ENCODE measurements around the gene ATG14.

The ATG14 gene

GRCh38 chr14:55341781-55342180 is 69.8 kb downstream of the ATG14 start:
- no peak for FAIRE-seq
- no peak for DNase-seq (ENCODE audit: insufficient read length)
- TF ChIP-seq POLR2A (IDR thresholded peaks at IDR 0.05; ENCODE audit: low read depth, low read length) (no peak), POLR2AphosphoS5 (IDR thresholded peaks at IDR 0.05; ENCODE audit: low read depth, low read length) (no peak), TAF1 (IDR thresholded peaks at IDR 0.05; ENCODE audit: borderline replicate concordance, low read depth, low read length) (no peak)

GRCh38 chr14:55340482-55340881 is 71.1 kb downstream of the ATG14 start:
- no peak for TF ChIP-seq POLR2AphosphoS5 (IDR thresholded peaks at IDR 0.05; ENCODE audit: low read depth, low read length)
- TF ChIP-seq TAF1 (IDR thresholded peaks at IDR 0.05; ENCODE audit: borderline replicate concordance, low read depth, low read length) = no peak
- TF ChIP-seq POLR2A (IDR thresholded peaks at IDR 0.05; ENCODE audit: low read depth, low read length) = no peak
- FAIRE-seq = no peak
- no peak for DNase-seq (ENCODE audit: insufficient read length)

- TF ChIP-seq POLR2A (IDR thresholded peaks at IDR 0.05; ENCODE audit: low read depth, low read length) (no peak), TAF1 (IDR thresholded peaks at IDR 0.05; ENCODE audit: borderline replicate concordance, low read depth, low read length) (no peak), POLR2AphosphoS5 (IDR thresholded peaks at IDR 0.05; ENCODE audit: low read depth, low read length) (no peak)
- FAIRE-seq = peak; percentile 76
- no peak for DNase-seq (ENCODE audit: insufficient read length)
Observed at GRCh38 chr14:55339770-55340169, 71.9 kb downstream of the ATG14 start.

- DNase-seq (ENCODE audit: insufficient read length) (no peak), FAIRE-seq (no peak)
- TF ChIP-seq TAF1 (IDR thresholded peaks at IDR 0.05; ENCODE audit: borderline replicate concordance, low read depth, low read length) (no peak), POLR2A (IDR thresholded peaks at IDR 0.05; ENCODE audit: low read depth, low read length) (no peak), POLR2AphosphoS5 (IDR thresholded peaks at IDR 0.05; ENCODE audit: low read depth, low read length) (no peak)
Observed at GRCh38 chr14:55336691-55337090, 74.9 kb downstream of the ATG14 start.

GRCh38 chr14:55336162-55336561 is 75.5 kb downstream of the ATG14 start:
- FAIRE-seq (no peak), DNase-seq (ENCODE audit: insufficient read length) (no peak)
- TF ChIP-seq TAF1 (IDR thresholded peaks at IDR 0.05; ENCODE audit: borderline replicate concordance, low read depth, low read length) = no peak
- TF ChIP-seq POLR2A (IDR thresholded peaks at IDR 0.05; ENCODE audit: low read depth, low read length) = no peak
- no peak for TF ChIP-seq POLR2AphosphoS5 (IDR thresholded peaks at IDR 0.05; ENCODE audit: low read depth, low read length)

- TF ChIP-seq POLR2AphosphoS5 (IDR thresholded peaks at IDR 0.05; ENCODE audit: low read depth, low read length) = no peak
- no peak for TF ChIP-seq TAF1 (IDR thresholded peaks at IDR 0.05; ENCODE audit: borderline replicate concordance, low read depth, low read length)
- TF ChIP-seq POLR2A (IDR thresholded peaks at IDR 0.05; ENCODE audit: low read depth, low read length) = no peak
- FAIRE-seq (no peak), DNase-seq (ENCODE audit: insufficient read length) (no peak)
Observed at GRCh38 chr14:55333711-55334485, 77.7 kb downstream of the ATG14 start.

- TF ChIP-seq TAF1 (IDR thresholded peaks at IDR 0.05; ENCODE audit: borderline replicate concordance, low read depth, low read length) = no peak
- no peak for TF ChIP-seq POLR2A (IDR thresholded peaks at IDR 0.05; ENCODE audit: low read depth, low read length)
- no peak for TF ChIP-seq POLR2AphosphoS5 (IDR thresholded peaks at IDR 0.05; ENCODE audit: low read depth, low read length)
- FAIRE-seq = peak; percentile 86
- DNase-seq (ENCODE audit: insufficient read length) = no peak
Observed at GRCh38 chr14:55332654-55333570, 78.7 kb downstream of the ATG14 start.

GRCh38 chr14:55329999-55330710 is 81.5 kb downstream of the ATG14 start:
- FAIRE-seq (no peak), DNase-seq (ENCODE audit: insufficient read length) (no peak)
- TF ChIP-seq TAF1 (IDR thresholded peaks at IDR 0.05; ENCODE audit: borderline replicate concordance, low read depth, low read length) (no peak), POLR2AphosphoS5 (IDR thresholded peaks at IDR 0.05; ENCODE audit: low read depth, low read length) (no peak), POLR2A (IDR thresholded peaks at IDR 0.05; ENCODE audit: low read depth, low read length) (no peak)

- DNase-seq (ENCODE audit: insufficient read length) (no peak), FAIRE-seq (no peak)
Observed at GRCh38 chr14:55328317-55328716, 83.3 kb downstream of the ATG14 start.

GRCh38 chr14:55327179-55327578 is 84.5 kb downstream of the ATG14 start:
- TF ChIP-seq POLR2AphosphoS5 (IDR thresholded peaks at IDR 0.05; ENCODE audit: low read depth, low read length) = no peak
- DNase-seq (ENCODE audit: insufficient read length) (no peak), FAIRE-seq (peak; percentile 93)

More at GRCh38 chr14:55328317-55328716, 83.3 kb downstream of the ATG14 start:
- no peak for TF ChIP-seq POLR2A (IDR thresholded peaks at IDR 0.05; ENCODE audit: low read depth, low read length)
- TF ChIP-seq POLR2AphosphoS5 (IDR thresholded peaks at IDR 0.05; ENCODE audit: low read depth, low read length) = no peak
- no peak for TF ChIP-seq TAF1 (IDR thresholded peaks at IDR 0.05; ENCODE audit: borderline replicate concordance, low read depth, low read length)

- TF ChIP-seq POLR2AphosphoS5 (IDR thresholded peaks at IDR 0.05; ENCODE audit: low read depth, low read length) (no peak), TAF1 (IDR thresholded peaks at IDR 0.05; ENCODE audit: borderline replicate concordance, low read depth, low read length) (no peak), POLR2A (IDR thresholded peaks at IDR 0.05; ENCODE audit: low read depth, low read length) (no peak)
- no peak for DNase-seq (ENCODE audit: insufficient read length)
- FAIRE-seq = no peak
Observed at GRCh38 chr14:55324812-55325211, 86.8 kb downstream of the ATG14 start.

Data from GM12892 (cell line).